H1 (cell line): Measurements from ENCODE around the gene DNM2. TPM values are rescaled to one million over a fixed set of nuclear protein-coding genes. Genes with fewer than 3 reads are reported as not detected.

Experiments used
- CHD2 ChIP-seq: IDR thresholded peaks from 2 replicates; pipeline ENCODE4 v1.6.1; 2012; ENCODE audit warnings: low read length, improper control_type of control experiment
- CTCF ChIP-seq, 3 experiments: IDR thresholded peaks; 1 replicate in 2 of 3; 2 replicates in 1 of 3; pipeline versions ENCODE4 v1.5.1 to v1.6.1; 2011; ENCODE audit warnings: low read length in 3 of 3, mild to moderate bottlenecking in 3 of 3, inconsistent platforms in 2 of 3, low read depth in 1 of 3, moderate library complexity in 1 of 3; ENCODE audit not compliant: insufficient read depth in 1 of 3; ENCODE audit errors: control extremely low read depth in 1 of 3
- KDM4A ChIP-seq: IDR thresholded peaks from one replicate; pipeline ENCODE4 v1.7.1; 2012; ENCODE audit warnings: low read depth, mild to moderate bottlenecking, moderate library complexity, low read length, inconsistent platforms; ENCODE audit not compliant: severe bottlenecking
- POLR2AphosphoS5 ChIP-seq: IDR thresholded peaks from 2 replicates; pipeline ENCODE4 v1.6.1; 2011; ENCODE audit warnings: low read depth, low read length
- RAD21 ChIP-seq, 2 experiments: IDR thresholded peaks in 1 of 2; conservative IDR thresholded peaks in 1 of 2; 2 replicates each; pipeline ENCODE4 v1.6.1; 2011; ENCODE audit warnings: low read depth in 2 of 2, low read length in 2 of 2, improper control_type of control experiment in 1 of 2, inconsistent platforms in 1 of 2, mild to moderate bottlenecking in 1 of 2, moderate library complexity in 1 of 2
- RBBP5 ChIP-seq: IDR thresholded peaks from 2 replicates; pipeline ENCODE4 v1.7.1; 2012; ENCODE audit warnings: low read depth, mild to moderate bottlenecking, inconsistent platforms, low read length, moderate library complexity, borderline replicate concordance
- SIRT6 ChIP-seq: IDR thresholded peaks from one replicate; pipeline ENCODE4 v1.7.1; 2012; ENCODE audit warnings: low read length, inconsistent platforms
- SP1 ChIP-seq: IDR thresholded peaks from 2 replicates; pipeline ENCODE4 v1.6.1; 2011; ENCODE audit warnings: low read depth, low read length
- SUZ12 ChIP-seq: fragments of 200-600 bp; sonication (generic); IDR thresholded peaks from 2 replicates; pipeline ENCODE4 v1.6.1; 2012; ENCODE audit warnings: mild to moderate bottlenecking, inconsistent platforms, low read length, moderate library complexity, mixed read lengths
- TAF7 ChIP-seq: optimal IDR thresholded peaks from 2 replicates; pipeline ENCODE3; 2011; ENCODE audit warnings: low read depth, mild to moderate bottlenecking, inconsistent platforms, low read length, moderate library complexity, borderline replicate concordance
- TBP ChIP-seq: IDR thresholded peaks from 2 replicates; pipeline ENCODE4 v1.6.1; 2011; ENCODE audit warnings: low read depth, low read length, improper control_type of control experiment
- TCF12 ChIP-seq: IDR thresholded peaks from 2 replicates; pipeline ENCODE4 v1.6.1; 2011; ENCODE audit warnings: low read depth, mild to moderate bottlenecking, low read length
- polyA plus RNA-seq, 7 experiments: library from polyadenylated mRNA; depleted of rRNA in 3 of 7; stranded (reverse) in 5 of 7; unstranded in 2 of 7; fragments of >200 nt in 5 of 7; fragments of 200-250 nt in 2 of 7; gene quantifications; 1 replicate in 5 of 7; 2 replicates in 1 of 7; 4 replicates in 1 of 7; pipeline versions ENCODE4 v1.2.1 to v1.2.3, GENCODE V29; 2011 to 2013; ENCODE audit warnings: missing spikeins in 2 of 7, mixed read lengths in 2 of 7
- total RNA-seq: library from RNA; stranded (reverse); fragmentation: NEBNext Ultra II Directional; extraction: Animal tissue kit (Norgen Biotek cat#: 25700); gene quantifications from 2 replicates; pipeline ENCODE4 v1.2.1, GENCODE V29; 2021

The DNM2 gene
- total and polyA plus RNA-seq, 2 of the 8 experiments (the other 6 are each of a cell fraction or from before 2014, with no cell fraction given), result 61.9 to 120 TPM

DNA sequence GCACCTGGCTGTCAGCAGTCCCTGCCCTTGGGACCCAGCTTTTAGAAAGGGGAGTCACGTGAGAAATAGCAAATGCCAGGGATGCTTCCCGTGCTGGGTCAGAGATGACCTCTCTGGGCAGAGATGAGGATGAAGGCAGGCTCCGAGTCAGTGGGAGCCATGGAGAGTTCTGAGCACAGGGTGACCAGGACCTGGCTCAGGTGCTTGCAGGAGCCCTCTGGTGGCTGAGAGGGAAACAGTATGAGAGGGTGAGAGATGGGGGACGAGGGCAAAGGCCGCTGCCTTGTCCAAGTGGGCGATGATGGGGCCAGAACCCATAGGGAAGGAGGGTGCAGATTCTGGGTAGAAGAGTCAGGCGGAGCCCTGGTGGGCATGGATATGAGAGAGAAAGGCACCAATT lies 102.3 kb downstream of the DNM2 start (continued):
- TF ChIP-seq TAF7 (no peak), RAD21 (IDR thresholded peaks at IDR 0.05 in 1 of 2, conservative IDR thresholded peaks at IDR 0.05 in 1 of 2; ENCODE audit: low read depth in 2 of 2, low read length in 2 of 2) (peak; percentile 19 to 39; a peak in 3 of 4 replicates), TBP (no peak), TCF12 (no peak), CHD2 (no peak), CTCF (IDR thresholded peaks at IDR 0.05; ENCODE audit: control extremely low read depth in 1 of 3, insufficient read depth in 1 of 3, low read depth in 1 of 3, low read length in 3 of 3) (peak; percentile 45 to 59 (median 59)), KDM4A (no peak), SIRT6 (no peak), SP1 (no peak), RBBP5 (no peak), SUZ12 (no peak), POLR2AphosphoS5 (no peak)
